ENCODE results near the gene ACACA. TPM values are rescaled to one million over a fixed set of nuclear protein-coding genes. Genes with fewer than 3 reads are reported as not detected.

The ACACA gene
- total RNA-seq, 1 donor from 2014 or later, result 74.6 TPM

DNA sequence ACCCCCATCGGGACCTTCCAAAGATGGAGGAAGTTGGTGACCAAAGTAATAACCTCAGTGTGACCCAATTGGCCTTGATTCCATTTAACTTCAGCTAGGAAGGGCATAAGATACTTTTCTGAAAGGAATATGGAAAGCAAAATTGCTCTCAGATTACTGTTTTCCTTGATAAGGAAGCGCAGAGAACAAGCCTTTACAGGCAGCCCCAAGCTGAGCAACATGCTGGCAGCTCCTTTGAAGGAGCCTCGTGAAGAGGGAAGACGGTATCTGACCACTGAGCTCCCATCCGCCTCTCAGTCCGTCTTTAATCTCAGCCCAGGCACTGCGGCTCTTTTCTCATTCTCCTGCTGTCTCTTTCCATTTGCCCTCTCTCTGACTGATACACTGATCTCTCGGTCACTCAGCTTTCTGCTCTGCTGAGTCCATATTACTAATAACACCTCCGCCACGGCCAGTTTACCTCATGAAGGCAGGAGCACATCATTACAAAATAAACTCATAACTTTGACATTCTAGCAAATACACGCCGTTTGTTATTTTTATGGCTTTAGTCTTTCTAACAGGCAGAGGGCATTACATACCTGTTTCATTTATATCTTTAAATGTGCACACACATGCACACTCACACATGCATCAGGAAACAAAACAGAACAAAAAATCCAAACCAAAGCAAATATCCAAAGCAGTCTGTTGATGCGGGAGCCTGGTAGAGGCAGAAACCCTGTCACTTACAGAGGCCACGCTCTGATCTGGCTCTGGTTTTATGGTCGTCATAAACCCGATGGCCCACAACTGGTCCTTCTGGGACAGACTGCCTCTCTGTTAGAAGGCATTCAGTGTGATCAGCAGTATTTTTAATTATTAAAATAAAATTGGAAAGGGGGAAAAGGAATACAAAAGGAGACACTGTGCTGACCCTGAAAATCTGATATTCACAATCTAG lies 274.7 kb downstream of the ACACA start:
- DNase-seq (ENCODE audit: low spot score), result no peak

DNA sequence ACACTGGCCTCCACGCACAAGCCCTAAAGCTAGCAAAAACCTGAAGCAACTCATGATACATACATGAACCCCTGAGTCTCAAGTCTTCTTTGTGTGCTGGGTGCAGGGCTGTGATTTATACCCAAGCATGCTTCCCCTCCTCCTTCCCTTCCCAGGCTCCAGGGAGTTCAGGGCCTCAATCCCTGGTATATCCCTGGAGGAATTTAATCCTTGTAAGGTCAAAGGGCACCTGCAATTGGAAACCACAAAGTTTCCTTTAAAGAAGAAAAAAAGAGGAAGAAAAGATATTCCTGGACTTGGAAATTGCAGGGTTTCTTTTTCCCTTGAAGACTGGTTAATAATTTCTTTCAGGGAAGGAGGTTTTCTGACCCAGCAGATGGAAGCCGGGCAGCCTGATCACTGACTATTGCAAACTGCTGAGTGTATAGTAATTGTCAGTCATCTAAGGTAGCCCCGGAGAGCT lies 275.6 kb downstream of the ACACA start:
- no peak for DNase-seq (ENCODE audit: low spot score)

DNA sequence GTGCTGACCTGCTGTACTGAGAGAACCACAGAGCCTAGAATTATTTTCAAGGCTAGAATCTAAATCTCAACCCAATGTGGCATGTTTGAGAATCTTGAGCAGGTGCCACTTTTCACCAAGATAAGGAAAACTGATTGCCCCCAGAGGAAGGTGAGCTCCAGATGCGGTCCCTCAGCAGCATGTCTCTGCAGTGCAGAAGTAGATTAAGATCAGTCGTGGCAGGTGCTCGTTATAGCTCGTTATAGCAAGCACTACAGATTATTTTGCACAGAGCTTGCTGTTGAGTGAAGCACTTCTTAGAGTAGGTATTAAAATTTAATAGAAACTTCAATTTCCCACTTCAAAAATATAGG lies 281.8 kb downstream of the ACACA start:
- no peak for DNase-seq (ENCODE audit: low spot score)

DNA sequence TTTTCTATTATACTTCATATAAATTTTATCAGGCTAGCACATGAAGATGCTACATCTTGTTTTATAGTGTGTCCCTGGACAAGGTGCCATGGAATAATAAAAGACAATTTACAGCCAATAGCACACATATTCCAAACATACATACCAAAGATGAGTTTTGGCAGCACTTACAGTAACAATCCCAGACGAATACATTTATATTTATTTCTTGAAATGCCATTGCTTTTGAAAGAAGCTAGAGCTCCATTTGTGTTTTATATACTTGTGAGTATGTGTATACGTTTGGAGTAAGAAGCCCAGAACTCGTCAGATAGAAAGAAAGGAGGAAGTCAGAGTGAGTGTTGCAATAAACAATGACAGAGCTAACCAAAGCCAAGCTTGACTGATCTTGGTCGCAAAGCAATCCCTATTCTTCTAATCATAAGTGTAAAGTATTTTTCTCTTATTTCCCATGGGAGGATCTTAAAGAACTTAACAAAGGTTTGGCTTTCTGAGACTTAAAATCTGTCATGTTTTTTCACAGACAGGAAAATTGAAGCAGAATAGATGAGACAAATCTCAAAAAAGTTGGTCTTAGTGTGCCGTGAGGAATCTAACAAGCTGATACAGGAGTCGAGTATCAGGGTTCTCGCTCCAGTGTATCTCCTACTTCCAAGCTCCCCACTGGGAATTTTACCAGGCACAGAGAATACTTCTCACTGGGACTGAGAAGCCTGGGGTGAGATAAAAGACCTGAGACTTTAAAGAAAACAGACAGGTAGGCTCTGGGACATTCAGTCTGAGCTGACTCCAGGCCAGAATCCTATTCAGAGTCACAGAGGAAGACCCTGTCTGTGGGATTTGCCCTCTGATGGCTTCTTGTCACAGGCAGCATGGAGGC lies 282.5 kb downstream of the ACACA start:
- DNase-seq (ENCODE audit: low spot score), result no peak

DNA sequence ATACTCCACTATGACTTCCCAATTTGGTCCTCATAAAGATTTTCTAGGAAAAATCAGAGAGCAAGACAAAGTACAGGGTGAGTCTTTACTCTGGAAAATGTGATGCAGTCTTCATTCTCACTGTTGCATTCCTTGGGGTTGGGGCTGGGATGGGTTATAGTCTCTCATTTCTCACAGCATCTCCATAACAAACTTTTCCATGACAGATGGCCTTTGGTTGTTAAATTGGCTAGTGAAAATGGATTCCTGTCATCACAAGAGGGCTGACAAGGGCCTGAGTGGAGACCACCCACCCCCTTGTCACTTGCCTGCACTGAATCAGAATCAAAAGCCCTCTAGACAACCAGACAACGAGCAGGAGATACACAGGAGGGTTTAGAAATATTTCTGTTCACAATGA lies 283.2 kb downstream of the ACACA start:
- DNase-seq (ENCODE audit: low spot score), result no peak

DNA sequence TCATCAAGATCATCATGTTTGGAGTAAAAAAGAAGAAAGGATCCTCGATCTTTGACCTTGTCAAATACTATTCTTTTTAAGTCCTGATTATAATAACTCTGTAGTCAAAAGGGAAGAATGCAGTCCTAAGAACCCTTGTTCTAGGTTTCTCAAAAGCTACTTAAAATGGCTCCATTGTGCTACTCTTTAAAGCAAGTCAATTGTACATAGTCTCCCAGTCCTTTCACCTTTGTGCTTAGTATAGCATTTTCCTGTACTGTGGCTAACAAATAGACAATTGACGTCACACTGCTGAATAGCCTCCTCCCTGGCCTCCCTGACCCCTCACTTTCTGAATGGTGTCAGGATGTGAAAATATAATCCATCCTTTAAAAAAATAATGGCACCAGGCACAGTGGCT lies 285.0 kb downstream of the ACACA start:
- DNase-seq (ENCODE audit: low spot score), result no peak

DNA sequence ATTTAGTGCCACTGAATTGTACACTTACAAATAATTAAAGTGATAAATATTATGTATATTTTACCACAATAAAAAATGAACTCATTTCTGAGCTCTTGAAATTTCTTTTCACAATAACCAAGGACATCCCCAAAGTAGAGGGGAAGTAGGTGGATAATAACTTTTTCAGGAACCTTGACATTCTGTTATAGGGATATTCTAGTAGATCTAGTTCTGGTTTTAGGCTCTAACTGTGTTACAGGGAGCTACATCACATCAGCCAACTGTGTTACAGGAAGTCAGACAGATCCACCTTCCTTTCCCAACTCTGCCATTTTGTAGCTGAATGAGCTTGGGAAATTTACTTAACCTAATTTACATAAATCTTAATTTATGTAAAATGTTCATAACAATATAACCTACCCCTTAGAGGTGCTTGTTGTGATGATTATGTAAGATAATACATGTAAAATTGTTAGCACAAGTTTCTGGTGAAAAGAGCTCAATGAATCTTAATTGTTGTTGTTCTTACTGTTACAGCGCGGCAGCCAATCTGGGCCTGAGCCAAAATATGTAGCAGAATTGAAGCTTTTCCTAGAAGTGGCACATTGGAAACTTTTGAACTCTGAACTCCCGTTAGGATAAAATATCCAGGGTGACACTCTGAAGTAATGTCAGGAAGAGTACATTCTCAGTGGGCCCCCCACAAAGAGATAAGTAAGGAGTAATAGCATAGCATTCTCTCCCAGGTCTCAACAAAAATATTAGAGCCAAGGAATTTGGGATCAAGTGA lies 288.1 kb downstream of the ACACA start:
- DNase-seq (ENCODE audit: low spot score), result no peak

DNA sequence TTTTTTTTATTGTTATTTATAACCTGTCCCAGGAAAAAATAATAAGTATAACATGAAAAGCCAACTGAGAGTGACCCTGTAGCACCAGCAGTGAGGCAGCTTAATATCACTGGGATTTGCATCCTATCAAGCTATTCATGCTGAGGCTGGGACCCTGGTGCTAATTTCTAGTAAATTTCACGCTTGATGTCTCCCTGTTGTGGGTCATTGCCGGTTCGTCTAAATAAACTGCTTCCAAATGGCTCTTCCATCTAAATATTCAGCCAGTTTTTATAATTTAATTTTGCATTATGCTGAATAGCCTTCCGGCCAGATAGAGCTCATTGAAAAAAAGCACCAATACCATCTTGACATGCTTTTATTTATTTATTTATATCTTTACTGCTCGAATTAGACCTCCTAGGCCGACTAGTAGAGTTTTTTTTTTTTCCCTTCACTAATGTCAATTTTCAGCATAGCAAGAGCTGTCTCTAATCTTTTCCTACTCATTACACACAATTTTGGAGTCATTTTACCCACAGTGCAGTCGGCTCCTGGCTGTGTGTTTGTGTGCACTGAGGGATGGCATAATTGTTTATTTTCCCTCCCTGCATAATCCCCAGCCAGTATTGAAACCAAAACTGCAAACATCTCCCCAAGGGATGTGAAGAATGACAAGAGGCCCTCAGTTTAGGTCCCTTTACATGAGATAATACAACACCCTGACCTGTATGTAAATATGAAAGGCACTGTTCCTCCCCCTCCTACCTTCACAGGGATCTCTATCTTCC lies 289.1 kb downstream of the ACACA start:
- no peak for DNase-seq (ENCODE audit: low spot score)

DNA sequence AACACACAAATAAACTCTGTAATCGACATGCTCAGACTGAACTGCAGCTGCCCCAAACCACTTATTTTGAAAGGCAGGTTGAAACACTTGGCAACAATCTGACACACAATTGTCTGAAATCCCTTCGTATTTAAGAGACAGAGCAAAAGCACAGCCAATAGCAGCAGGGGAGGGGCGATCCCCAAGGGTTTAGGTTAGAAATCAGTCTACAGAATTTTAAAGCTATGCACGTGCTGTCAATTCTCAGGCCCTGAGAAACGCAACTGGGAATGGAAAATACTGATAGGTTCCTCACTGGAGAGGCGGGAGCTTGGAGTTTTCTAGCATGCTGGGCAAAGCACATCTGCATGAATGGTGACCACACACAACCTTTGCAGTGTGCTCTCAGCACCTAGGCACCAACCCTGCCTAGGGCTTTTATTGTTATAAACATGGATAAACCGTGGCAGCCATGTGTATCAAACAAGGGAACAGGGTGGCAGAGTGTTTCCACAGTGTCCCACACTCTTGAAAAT lies 289.9 kb downstream of the ACACA start:
- DNase-seq (ENCODE audit: low spot score), result no peak

DNA sequence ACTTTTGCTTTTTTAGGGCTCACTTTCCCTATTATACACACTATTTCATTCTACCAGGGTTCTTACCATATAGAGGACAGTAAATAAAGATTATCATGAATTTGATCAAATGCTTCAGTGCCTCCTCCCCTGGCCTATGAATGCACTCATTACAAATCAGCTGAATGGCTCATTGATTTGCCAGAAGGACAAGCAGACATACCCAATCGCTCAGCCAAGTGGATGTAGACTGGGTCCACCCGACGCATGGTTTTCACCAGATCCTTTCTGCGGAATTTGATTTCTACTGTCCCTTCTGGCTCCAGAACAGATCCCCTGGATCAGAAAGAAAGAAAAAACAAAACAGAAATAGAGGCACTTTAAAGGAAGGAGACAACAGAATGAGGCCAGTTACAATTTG lies 295.3 kb downstream of the ACACA start:
- DNase-seq (ENCODE audit: low spot score), result no peak

DNA sequence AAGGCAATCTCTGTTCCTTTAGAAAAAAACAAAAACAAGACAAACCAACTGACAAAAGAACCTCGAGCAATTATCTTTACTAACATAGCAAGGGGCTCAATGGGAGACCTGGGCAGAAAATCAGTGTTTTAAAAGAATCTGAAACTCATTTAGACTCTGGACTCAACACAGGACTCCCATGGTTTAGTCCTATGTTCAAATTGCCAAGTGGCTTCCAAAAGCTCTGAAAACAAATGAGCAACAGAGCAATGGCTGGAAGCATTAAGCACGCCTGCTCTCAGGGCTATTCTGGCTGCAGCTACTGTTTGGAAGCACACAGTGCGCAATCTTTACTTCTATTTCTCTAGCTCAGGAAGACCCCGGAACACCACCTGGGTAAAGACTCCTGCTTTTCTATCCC lies 295.9 kb downstream of the ACACA start:
- no peak for DNase-seq (ENCODE audit: low spot score)

DNA sequence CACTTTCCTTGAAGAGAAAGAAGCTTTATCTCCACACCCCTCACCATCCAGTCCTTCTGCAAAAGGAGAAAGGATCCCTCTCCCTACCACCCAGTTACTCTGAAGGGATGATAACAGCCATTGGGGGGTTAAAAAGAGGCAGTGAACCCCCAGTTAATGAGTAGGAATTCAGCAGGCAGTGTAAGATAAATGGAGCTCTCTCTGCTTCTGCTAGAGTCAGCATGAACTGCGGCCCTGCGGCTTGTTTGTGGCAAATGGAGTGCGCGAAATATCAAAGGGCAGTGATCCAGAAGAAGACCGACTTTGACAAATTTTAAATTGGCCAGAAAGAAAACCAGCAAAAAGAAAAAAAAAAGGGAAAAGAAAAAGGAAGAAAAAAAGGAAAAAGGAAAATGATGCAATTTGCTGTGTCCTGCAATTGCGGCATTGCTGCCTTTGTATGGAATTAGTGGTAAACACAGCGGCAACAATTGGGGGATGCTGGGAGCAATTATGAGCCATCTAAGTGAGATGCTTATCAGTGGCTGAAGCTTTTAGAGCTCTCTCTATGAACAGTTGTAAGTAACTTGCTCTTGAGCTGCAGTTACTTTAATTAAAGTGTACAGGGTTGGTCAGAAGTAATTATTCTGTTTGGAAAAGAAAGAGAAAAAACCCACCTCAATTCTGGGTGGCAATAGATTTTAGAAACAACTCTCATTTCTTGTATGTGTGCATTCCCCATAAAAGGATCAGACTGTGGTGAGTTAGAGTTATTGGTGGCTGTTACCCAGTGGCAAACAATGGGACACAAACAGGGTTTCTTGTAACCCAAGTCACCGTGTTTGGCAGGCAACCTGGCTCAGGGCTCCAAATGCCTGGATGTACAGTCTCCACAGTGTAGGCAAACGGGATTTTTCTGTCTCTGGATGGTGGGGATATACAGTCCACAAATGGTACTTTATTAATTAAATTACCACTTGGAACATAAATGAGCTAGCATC lies 296.6 kb downstream of the ACACA start:
- DNase-seq (ENCODE audit: low spot score), result no peak

DNA sequence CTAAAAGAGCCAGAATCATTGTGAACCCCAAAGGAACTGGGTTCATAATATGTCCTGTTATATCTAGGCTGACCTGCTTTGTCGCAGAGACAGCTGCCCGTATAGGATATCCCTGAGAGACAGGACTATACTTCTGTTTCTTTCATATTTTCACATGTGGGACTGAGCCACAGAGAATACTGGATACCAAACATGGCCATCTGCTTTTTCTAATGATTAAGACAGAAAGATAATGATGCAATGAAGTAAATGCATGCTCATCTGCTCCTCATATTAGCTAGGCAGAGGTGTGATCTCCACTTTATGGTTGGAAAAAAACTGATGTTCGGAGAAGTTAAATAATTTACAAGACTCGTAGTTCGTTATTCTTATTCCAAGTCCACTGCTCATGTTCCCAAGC lies 297.5 kb downstream of the ACACA start:
- no peak for DNase-seq (ENCODE audit: low spot score)

DNA sequence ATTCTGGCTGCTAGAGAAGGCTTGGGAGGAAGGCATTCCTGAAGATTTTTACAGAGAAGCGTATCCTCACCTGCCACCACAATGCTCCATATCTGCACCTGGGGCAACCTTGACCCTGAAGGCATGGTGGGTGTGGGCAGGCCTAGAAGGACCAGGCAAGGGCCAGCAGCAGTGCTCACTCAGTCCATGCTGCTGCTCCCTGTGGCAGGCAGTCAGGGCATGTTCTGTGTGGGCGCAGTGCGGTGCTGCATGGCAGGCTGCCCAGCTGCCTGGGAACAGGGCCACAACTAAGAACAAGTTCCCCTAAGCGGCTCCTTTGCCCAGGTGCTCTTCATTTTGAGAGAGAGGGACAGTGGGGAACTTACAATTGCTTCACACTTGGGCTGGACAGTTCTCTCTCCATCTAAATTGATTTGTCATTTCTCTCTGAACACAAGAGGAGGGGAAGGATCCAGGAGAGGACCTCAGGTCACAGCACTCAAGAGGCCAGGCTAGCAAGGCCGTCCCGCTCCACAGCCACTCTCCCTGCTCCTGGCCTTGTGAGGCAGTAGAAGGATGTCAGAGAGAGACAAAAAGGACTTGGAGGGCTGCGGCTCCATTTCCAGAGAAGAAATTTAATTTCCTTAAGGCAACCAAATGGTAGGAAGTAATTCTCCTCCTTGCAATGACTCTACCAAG lies 299.1 kb downstream of the ACACA start:
- DNase-seq (ENCODE audit: low spot score), result peak; percentile 48

DNA sequence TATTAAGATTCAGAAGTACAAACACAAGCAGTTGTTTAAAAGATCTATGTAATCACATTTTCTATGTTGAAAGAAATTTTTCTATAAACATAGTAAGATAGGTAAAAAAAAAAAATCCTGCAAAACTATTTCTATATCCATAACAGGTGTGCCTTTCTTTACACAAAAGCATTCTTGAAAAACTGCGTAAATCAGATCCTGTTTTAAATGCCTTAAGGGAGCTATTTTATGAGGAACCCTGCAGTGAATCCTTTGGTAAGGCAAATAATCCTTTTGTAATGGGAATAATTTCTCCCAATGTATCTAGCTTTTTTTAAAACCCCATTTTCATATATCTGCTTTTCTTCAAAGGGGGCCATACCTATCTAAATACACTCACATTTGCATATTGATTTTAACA lies 300.6 kb downstream of the ACACA start:
- no peak for DNase-seq (ENCODE audit: low spot score)

DNA sequence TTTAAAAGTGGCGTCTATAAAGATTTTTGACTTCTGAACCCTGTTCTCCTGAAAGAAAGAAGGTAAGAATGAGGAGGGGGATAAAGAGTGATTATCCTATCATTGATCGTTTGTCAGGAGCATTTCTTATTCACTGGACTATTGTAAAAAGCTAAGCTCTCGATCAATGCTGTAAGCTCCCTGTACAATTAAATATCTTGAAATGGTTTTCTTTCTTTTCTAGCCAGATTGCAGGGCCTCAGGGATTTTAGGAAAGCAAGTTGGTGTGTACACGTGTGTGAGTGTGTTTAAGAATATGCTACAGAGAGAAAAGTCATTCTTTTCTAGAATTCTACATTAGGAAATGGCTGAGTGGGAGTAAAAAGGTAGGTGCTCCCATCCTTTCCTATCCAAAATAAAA lies 303.4 kb downstream of the ACACA start:
- DNase-seq (ENCODE audit: low spot score), result no peak

DNA sequence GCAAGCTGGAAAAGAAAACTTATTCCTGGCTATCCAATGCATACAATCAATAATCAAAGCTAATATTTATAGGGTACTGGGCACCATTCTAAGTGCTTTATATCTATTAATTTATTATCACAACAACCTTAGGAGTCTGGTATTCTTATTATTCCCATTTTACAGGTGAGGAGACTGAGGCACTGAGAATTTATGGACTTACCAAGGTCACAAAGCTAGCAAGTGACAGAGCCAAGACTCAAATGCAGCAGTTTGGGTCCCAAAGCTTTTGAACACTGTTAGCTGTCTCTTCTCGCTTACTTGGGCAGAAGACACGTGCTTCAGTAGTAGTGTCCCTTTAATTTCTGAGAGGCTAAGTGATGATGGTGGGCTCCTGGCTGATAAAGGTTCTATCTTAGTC lies 305.3 kb downstream of the ACACA start:
- DNase-seq (ENCODE audit: low spot score), result no peak

DNA sequence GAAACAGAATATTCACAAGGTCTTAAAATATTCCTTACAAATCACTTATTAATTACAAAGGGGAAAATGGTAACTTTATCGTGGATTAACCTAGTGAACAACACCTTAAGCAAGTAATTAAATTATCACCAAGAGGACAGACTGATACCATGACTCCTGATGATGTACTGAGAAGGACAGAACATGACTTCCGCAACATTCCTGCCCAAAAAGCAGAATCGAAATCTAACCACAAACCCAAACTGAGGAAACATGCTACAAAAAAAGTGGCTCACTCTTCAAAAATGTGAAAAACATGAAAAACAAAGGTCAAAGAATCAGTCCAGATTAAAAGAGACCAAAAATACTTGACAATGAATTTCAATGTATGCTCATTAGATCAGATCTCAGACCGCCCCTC lies 306.4 kb downstream of the ACACA start:
- no peak for DNase-seq (ENCODE audit: low spot score)

Data from mucosa of gallbladder (tissue), 1 donor.